Stomach (tissue), 9 donors: ENCODE results near the gene TBL3. TPM values are rescaled to one million over a fixed set of nuclear protein-coding genes. Genes with fewer than 3 reads are reported as not detected.

ENCODE experiments used
- DNase-seq, 2 donors: peaks; one replicate each; pipeline versions ENCODE4 v3.0.0 to v3.0.0-alpha.2; 2013 to 2019
- H3K27ac ChIP-seq, 5 donors: fragments of 200-600 bp in 4 of 5; sonication (generic) in 4 of 5; one replicate each; pipeline ENCODE4 v1.5.1; 2013 to 2019; ENCODE audit warnings: mild to moderate bottlenecking in 1 of 5, moderate library complexity in 1 of 5
- H3K27me3 ChIP-seq, 3 donors: fragments of 200-600 bp; sonication (generic); one replicate each; pipeline ENCODE4 v1.5.1; 2017 to 2019; ENCODE audit warnings: mixed run types in 1 of 3
- H3K36me3 ChIP-seq, 4 donors: fragments of 200-600 bp; sonication (generic); 1 replicate in 3 of 4; 2 replicates in 1 of 4; pipeline ENCODE4 v1.5.1; 2016 to 2019
- H3K4me1 ChIP-seq, 4 donors: fragments of 200-600 bp; sonication (generic); one replicate each; pipeline ENCODE4 v1.5.1; 2016 to 2019
- H3K4me3 ChIP-seq, 4 donors: fragments of 200-600 bp; sonication (generic) in 3 of 4; one replicate each; pipeline ENCODE4 v1.5.1; 2016 to 2019; ENCODE audit warnings: mild to moderate bottlenecking in 1 of 4
- H3K9me3 ChIP-seq, 4 donors: fragments of 200-600 bp; sonication (generic); one replicate each; pipeline ENCODE4 v1.5.1; 2016 to 2019
- EP300 ChIP-seq: sonication (generic); formaldehyde crosslinking; IDR thresholded peaks from one replicate; pipeline ENCODE4 v1.6.1; 2017; ENCODE audit warnings: antibody characterized with exemption
- POLR2A ChIP-seq, 4 donors: fragments of 450-650 bp; IDR thresholded peaks; one replicate each; pipeline ENCODE4 v1.6.1; 2016; ENCODE audit warnings: antibody characterized with exemption in 4 of 4, control low read depth in 2 of 4, mild to moderate bottlenecking in 1 of 4, moderate library complexity in 1 of 4
- POLR2AphosphoS5 ChIP-seq, 3 donors: sonication (generic); formaldehyde crosslinking; IDR thresholded peaks; one replicate each; pipeline ENCODE4 v1.6.1; 2016; ENCODE audit warnings: antibody characterized with exemption in 3 of 3
- WGBS, 5 donors: extraction: QIAGEN DNeasy Blood & Tissue Kit in 3 of 5; methylation state at CpG; one replicate each; pipeline versions ENCODE4 v1.1.5 to v1.1.7; 2013 to 2018; 5-methylcytosine and 5-hydroxymethylcytosine counted together
- intact Hi-C: fragments of 100-400 bp; cut with DNase I; formaldehyde crosslinking; loops from one replicate; pipeline ENCODE4 v1.15.1; 2023; ENCODE audit warnings: low total_unique reads
- polyA plus RNA-seq, 3 donors: library from polyadenylated mRNA; stranded (reverse); fragments of 200-250 nt; gene quantifications; one replicate each; pipeline ENCODE4 v1.2.3, GENCODE V29; 2013
- total RNA-seq, 5 donors: library from RNA; depleted of rRNA; stranded (reverse); fragments of >200 nt; gene quantifications; one replicate each; pipeline versions ENCODE4 v1.1.0 to v1.2.3, GENCODE V29; 2014 to 2016
- TF ChIP-seq, protein P1 (sequence below), 7 experiments: fragments of 450-650 bp in 4 of 7; fragments of 200-600 bp in 3 of 7; sonication (generic) in 3 of 7; IDR thresholded peaks; one replicate each; pipeline ENCODE4 v1.5.1; 2016 to 2019; ENCODE audit warnings: antibody characterized with exemption in 7 of 7, control low read depth in 2 of 7, mild to moderate bottlenecking in 1 of 7
- donor health status: healthy with polysubstance abuse.
- donor health status: Bipolar disorder and iron deficiency.
- donor health status: healthy.

TBL3 gene
- total and polyA plus RNA-seq, 8 donors = 9.4 to 174 (median 40.8) TPM

GRCh38 chr16:1968146-1968953, 3.5 kb upstream of the TBL3 start:
- no peak for DNase-seq
- intact Hi-C loops = no loop called here
- WGBS, 5 donors = 85 to 93% (median 89%) methylated on average over 33 to 41 of the region's 41 CpGs
- no peak overlapping the region for H3K27ac ChIP-seq
- peaks cover 34 to 52% (median 43%) of the 10 kb centered on the region in 4 donors for H3K4me1 ChIP-seq
- H3K27me3 ChIP-seq = no peaks in the 10 kb centered on the region
- no peak for TF ChIP-seq POLR2A (IDR thresholded peaks at IDR 0.05)
- TF ChIP-seq POLR2AphosphoS5 (IDR thresholded peaks at IDR 0.05) = no peak
- TF ChIP-seq EP300 = no peak
- TF ChIP-seq, protein P1, sequence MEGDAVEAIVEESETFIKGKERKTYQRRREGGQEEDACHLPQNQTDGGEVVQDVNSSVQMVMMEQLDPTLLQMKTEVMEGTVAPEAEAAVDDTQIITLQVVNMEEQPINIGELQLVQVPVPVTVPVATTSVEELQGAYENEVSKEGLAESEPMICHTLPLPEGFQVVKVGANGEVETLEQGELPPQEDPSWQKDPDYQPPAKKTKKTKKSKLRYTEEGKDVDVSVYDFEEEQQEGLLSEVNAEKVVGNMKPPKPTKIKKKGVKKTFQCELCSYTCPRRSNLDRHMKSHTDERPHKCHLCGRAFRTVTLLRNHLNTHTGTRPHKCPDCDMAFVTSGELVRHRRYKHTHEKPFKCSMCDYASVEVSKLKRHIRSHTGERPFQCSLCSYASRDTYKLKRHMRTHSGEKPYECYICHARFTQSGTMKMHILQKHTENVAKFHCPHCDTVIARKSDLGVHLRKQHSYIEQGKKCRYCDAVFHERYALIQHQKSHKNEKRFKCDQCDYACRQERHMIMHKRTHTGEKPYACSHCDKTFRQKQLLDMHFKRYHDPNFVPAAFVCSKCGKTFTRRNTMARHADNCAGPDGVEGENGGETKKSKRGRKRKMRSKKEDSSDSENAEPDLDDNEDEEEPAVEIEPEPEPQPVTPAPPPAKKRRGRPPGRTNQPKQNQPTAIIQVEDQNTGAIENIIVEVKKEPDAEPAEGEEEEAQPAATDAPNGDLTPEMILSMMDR (IDR thresholded peaks at IDR 0.05) = no peak
- H3K9me3 ChIP-seq = no peaks in the 10 kb centered on the region
- H3K36me3 ChIP-seq = peaks cover 0 to 8% (median 2%) of the 10 kb centered on the region in 4 donors
- H3K4me3 ChIP-seq = no peak overlapping the region

GRCh38 chr16:1972490-1972877, 631 bp downstream of the TBL3 start:
- peak overlapping the region; percentile 97 to 100 (median 100) for H3K4me3 ChIP-seq
- TF ChIP-seq POLR2AphosphoS5 (IDR thresholded peaks at IDR 0.05) (no peak), POLR2A (IDR thresholded peaks at IDR 0.05) (no peak)
- TF ChIP-seq, protein P1 (IDR thresholded peaks at IDR 0.05) = no peak
- peak overlapping the region in 3 of 5 donors; percentile 92 to 94 (median 92) for H3K27ac ChIP-seq
- intact Hi-C loops = no loop called here
- DNase-seq = peak in 1 of 2 donors; percentile 53
- peaks cover 0 to 34% (median 0%) of the 10 kb centered on the region in 3 donors for H3K27me3 ChIP-seq
- H3K36me3 ChIP-seq = peaks cover 34 to 38% (median 37%) of the 10 kb centered on the region in 4 donors
- WGBS, 5 donors = 1 to 5% (median 2%) methylated on average over 18 to 22 of the region's 22 CpGs
- peaks cover 20 to 41% (median 31%) of the 10 kb centered on the region in 4 donors for H3K4me1 ChIP-seq
- no peaks in the 10 kb centered on the region for H3K9me3 ChIP-seq

GRCh38 chr16:1973461-1974156, 1.8 kb downstream of the TBL3 start:
- Histone ChIP-seq H3K36me3 (peaks cover 43 to 49% (median 48%) of the 10 kb centered on the region in 4 donors), H3K27me3 (peaks cover 0 to 45% (median 3%) of the 10 kb centered on the region in 3 donors), H3K4me3 (peak overlapping the region in 2 of 4 donors; percentile 97 to 99), H3K4me1 (peaks cover 21 to 44% (median 36%) of the 10 kb centered on the region in 4 donors), H3K27ac (no peak overlapping the region), H3K9me3 (no peaks in the 10 kb centered on the region)
- no peak for DNase-seq
- TF ChIP-seq, protein P1 (IDR thresholded peaks at IDR 0.05) = no peak
- TF ChIP-seq POLR2A (IDR thresholded peaks at IDR 0.05) (no peak), POLR2AphosphoS5 (IDR thresholded peaks at IDR 0.05) (no peak), EP300 (no peak)
- WGBS, 5 donors = 89 to 93% (median 91%) methylated on average over 14 to 16 of the region's 16 CpGs
- intact Hi-C loops = no loop called here
